NCI-H226 (cell line): ENCODE data around the gene NSDHL.

Experiments
- DNase-seq: peaks from one replicate; pipeline ENCODE4 v3.0.0-alpha.2; 2015

Gene NSDHL

DNA sequence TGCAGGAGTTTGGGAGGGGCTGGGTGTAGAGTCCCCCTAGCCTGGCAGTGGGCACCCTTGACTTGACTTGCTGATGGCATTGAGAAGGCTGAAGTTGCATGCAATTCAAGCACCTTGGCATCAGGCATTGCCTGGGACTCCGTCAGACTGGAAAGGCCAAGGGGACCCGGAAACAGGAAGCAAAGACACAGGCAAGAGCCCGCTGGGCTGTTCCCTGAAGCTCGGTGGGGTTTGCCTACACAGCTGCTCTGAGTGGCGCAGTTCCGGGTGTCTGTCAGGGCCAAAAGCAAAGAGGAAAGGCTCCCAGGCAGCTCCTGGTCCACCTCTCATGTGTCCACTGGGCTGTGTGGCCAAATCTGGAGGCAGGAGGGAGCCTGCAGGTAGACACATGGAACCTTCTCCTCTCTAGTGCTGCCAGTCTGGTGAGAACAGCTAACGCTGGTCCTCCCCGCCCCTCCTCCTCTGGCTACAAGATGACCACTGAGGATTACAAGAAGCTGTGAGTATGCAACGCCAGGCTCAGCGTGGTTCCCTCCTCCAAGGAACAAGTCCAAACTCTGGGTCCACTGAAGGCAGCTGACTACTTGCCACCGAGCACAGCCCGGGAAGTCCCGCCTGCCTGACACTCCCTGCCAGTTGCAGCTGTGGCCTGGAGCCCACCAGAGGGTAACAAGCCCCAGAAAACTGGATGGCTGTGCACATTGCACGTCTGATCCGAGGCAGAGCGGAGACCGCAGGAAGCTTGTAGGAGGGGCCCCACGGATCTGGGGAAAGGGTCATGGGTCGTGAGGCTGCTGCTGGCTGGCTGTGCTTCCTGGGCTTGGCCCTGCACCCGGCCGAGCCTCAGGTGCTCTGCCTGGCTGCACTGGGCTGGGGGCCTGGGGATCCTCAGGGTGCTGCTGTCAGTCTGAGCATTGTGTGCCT, 87.1 kb downstream of the NSDHL start:
- DNase-seq, result no peak

DNA sequence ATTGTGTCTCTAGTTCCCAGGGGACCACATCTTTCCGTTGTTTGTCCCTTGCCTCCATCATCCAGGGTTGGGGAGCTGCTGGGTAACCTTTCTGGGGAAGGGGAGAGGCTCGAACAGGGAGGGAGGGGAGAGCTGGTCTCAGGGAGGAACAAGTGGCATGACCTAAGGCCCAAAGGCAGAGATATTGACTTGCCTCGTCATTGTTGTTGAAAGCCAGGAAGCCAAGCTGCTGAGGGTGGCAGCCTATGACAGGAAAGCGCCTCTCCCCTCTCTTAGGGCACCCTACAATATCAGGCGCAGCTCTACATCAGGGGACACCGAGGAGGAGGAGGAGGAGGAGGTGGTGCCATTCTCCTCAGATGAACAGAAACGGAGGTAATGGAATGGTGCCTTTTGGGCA, 87.8 kb downstream of the NSDHL start:
- no peak for DNase-seq
